Breast epithelium (tissue), 4 donors: ENCODE data around the gene CPD. TPM values are rescaled to one million over a fixed set of nuclear protein-coding genes. Genes with fewer than 3 reads are reported as not detected.
A peak's percentile ranks its signal among the peaks of the same experiment; 100 is the strongest.

Experiments
- DNase-seq, 2 donors: peaks; one replicate each; pipeline ENCODE4 v3.0.0-alpha.2; 2019; ENCODE audit warnings: low spot score in 2 of 2
- H3K27ac ChIP-seq, 2 donors: fragments of 200-600 bp; sonication (generic) in 1 of 2; one replicate each; pipeline ENCODE4 v1.5.1; 2016 to 2019; ENCODE audit warnings: mild to moderate bottlenecking in 1 of 2
- H3K27me3 ChIP-seq, 2 donors: fragments of 200-600 bp; sonication (generic) in 1 of 2; one replicate each; pipeline versions ENCODE4 v1.5.1 to v1.6.0; 2017 to 2019; ENCODE audit warnings: control low read depth in 1 of 2, mild to moderate bottlenecking in 1 of 2
- H3K36me3 ChIP-seq: fragments of 200-600 bp; one replicate; pipeline ENCODE4 v1.5.1; 2019
- H3K4me1 ChIP-seq, 2 donors: fragments of 200-600 bp; sonication (generic); one replicate each; pipeline ENCODE4 v1.5.1; 2016 to 2019; ENCODE audit warnings: control low read depth in 1 of 2
- H3K4me3 ChIP-seq, 3 donors: fragments of 200-600 bp; sonication (generic); 1 replicate in 2 of 3; 2 replicates in 1 of 3; pipeline ENCODE4 v1.5.1; 2016 to 2019; ENCODE audit warnings: mild to moderate bottlenecking in 3 of 3, moderate library complexity in 2 of 3
- H3K9me3 ChIP-seq, 2 donors: fragments of 200-600 bp; sonication (generic) in 1 of 2; one replicate each; pipeline ENCODE4 v1.5.1; 2016 to 2019; ENCODE audit warnings: control low read depth in 1 of 2
- POLR2A ChIP-seq: fragments of 450-650 bp; IDR thresholded peaks from one replicate; pipeline ENCODE4 v1.6.1; 2016; ENCODE audit warnings: antibody characterized with exemption, mild to moderate bottlenecking, moderate library complexity
- POLR2AphosphoS5 ChIP-seq, 3 donors: sonication (generic); formaldehyde crosslinking; IDR thresholded peaks; one replicate each; pipeline ENCODE4 v1.6.1; 2017; ENCODE audit warnings: antibody characterized with exemption in 3 of 3
- intact Hi-C: fragments of 100-400 bp; cut with DNase I; formaldehyde crosslinking; loops from one replicate; pipeline ENCODE4 v1.15.1; 2023; ENCODE audit warnings: low total_unique reads
- total RNA-seq, 3 donors: library from RNA; depleted of rRNA; stranded (reverse); fragments of >200 nt; gene quantifications; one replicate each; pipeline ENCODE4 v1.1.0, GENCODE V29; 2016
- TF ChIP-seq, protein P1 (sequence below), 3 donors: fragments of 450-650 bp; IDR thresholded peaks; one replicate each; pipeline ENCODE4 v1.5.1; 2016 to 2017; ENCODE audit warnings: antibody characterized with exemption in 3 of 3, mild to moderate bottlenecking in 3 of 3, moderate library complexity in 3 of 3

The CPD gene
- total RNA-seq, 3 donors from 2014 or later, result 74.1 to 110 (median 87.7) TPM

DNA sequence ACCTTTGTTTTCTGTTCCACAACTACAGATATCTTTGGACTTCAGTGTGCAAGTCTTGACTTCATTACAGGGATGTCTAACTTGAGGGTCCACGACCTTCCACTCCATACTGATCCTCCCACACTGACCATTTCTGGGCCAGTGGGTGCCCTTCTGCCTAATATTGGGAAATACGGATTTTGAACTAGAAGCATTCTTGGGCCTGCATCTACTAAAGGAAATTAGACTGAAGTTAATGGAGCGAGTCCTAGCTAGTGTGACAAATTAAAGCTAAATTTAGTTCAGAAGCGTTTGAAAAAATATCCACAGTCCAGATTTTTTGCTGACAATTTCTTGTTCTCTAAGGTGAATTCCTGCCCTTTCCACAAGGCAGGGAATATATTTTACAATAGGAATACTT lies 34.9 kb upstream of the CPD start:
- Histone ChIP-seq H3K27me3 (no peaks in the 10 kb centered on the region), H3K4me1 (peaks cover 0 to 7% of the 10 kb centered on the region in 2 donors), H3K9me3 (no peaks in the 10 kb centered on the region), H3K36me3 (no peaks in the 10 kb centered on the region), H3K4me3 (no peak overlapping the region), H3K27ac (peak overlapping the region; percentile 86 to 88)
- intact Hi-C loops, result no loop called here
- TF ChIP-seq, protein P1, sequence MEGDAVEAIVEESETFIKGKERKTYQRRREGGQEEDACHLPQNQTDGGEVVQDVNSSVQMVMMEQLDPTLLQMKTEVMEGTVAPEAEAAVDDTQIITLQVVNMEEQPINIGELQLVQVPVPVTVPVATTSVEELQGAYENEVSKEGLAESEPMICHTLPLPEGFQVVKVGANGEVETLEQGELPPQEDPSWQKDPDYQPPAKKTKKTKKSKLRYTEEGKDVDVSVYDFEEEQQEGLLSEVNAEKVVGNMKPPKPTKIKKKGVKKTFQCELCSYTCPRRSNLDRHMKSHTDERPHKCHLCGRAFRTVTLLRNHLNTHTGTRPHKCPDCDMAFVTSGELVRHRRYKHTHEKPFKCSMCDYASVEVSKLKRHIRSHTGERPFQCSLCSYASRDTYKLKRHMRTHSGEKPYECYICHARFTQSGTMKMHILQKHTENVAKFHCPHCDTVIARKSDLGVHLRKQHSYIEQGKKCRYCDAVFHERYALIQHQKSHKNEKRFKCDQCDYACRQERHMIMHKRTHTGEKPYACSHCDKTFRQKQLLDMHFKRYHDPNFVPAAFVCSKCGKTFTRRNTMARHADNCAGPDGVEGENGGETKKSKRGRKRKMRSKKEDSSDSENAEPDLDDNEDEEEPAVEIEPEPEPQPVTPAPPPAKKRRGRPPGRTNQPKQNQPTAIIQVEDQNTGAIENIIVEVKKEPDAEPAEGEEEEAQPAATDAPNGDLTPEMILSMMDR (IDR thresholded peaks at IDR 0.05), result no peak
- no peak for TF ChIP-seq POLR2AphosphoS5 (IDR thresholded peaks at IDR 0.05)
- TF ChIP-seq POLR2A, result no peak
- DNase-seq, result no peak

DNA sequence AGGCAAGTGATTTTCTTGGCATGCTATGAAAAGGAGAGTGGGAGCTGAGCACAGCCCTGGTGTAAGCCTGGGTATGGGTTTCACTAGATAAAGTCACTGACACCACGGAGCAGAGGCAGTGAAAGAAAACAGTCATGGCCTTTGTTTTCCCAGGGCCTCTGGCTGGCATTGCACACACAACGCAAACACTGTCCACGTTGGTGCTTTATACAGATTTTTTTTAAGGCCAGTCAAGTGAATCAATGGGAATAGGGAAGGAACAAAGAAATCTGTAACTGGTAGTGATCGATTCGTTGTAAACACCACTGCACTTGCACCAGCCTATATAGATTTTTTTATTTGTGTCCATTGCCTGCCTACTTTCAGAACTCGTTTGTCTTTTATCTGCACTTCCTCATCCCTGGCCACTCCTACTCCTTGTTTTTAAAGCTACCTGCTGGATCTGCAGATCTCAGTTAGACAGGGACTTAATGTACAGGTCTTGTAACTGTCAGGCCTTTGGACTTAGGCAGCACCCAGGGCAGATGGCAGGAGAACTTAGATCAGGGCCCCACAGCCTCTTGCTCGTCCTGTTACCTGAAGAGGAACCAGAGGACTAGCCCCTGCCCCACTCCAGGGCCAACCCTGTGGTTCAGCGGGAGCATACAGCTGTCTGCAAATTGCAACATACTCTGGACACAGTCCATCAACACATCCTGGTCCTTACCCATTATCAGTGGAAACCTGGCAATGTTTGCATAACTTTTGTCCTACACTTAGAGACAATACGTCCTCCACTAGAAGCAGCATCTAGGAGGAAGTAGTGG lies 34.2 kb upstream of the CPD start:
- peak overlapping the region; percentile 86 to 88 for H3K27ac ChIP-seq
- H3K27me3 ChIP-seq, result no peaks in the 10 kb centered on the region
- H3K4me3 ChIP-seq, result peak overlapping the region in 1 of 3 donors; percentile 16
- TF ChIP-seq, protein P1 (IDR thresholded peaks at IDR 0.05), result no peak
- peak in 1 of 3 donors; percentile 37 for TF ChIP-seq POLR2AphosphoS5 (IDR thresholded peaks at IDR 0.05)
- intact Hi-C loops, result no loop called here
- DNase-seq, result peak in 1 of 2 donors; percentile 48
- H3K4me1 ChIP-seq, result peaks cover 0 to 7% of the 10 kb centered on the region in 2 donors
- H3K9me3 ChIP-seq, result no peaks in the 10 kb centered on the region
- no peaks in the 10 kb centered on the region for H3K36me3 ChIP-seq

DNA sequence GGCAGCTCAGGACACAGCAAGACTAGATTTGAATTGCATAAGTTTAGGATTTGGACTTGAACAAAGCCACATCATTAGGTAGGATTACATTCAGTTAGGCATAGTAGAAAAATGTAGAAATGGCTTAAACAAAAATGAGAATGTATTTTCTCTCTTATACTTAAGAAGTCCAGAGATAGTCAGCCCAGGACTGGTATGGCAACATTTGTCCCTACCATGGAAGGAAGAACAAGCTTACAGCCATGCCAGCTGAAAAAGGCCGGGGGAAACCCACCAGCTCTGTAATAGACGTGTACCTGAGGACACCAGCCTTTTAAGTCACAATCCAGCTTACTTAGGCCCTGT lies 33.7 kb upstream of the CPD start:
- TF ChIP-seq, protein P1 (IDR thresholded peaks at IDR 0.05), result no peak
- TF ChIP-seq POLR2A (no peak), POLR2AphosphoS5 (IDR thresholded peaks at IDR 0.05) (no peak)
- intact Hi-C loops, result no loop called here
- Histone ChIP-seq H3K4me1 (peaks cover 0 to 7% of the 10 kb centered on the region in 2 donors), H3K36me3 (no peaks in the 10 kb centered on the region), H3K27me3 (no peaks in the 10 kb centered on the region), H3K27ac (peak overlapping the region; percentile 86 to 88), H3K9me3 (no peaks in the 10 kb centered on the region), H3K4me3 (no peak overlapping the region)
- DNase-seq, result no peak

DNA sequence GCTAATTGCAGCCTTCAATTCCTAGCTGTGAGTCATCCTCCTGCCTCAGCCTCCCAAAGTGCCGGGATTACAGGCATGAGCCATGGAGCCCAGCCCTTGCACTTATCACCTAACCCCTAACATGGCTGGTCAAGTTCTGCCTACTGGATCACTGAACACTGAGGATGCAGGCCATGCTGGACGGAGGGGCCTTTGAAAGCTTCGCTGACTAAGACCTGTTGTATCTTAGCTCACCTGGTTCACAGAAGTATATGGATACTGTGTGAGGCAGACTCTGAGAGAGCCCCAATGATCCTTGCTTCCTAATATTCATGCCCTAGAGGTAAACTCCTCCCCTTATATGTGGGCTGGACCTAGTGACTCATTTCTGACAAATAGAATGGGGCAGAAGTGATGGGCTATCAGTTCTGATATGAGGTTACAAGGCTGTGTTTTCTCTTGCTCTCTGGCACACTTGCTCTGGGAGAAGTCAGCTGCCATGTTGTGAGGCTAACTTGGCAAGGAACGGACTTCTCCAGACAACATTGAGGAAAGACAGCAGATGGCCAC lies 33.1 kb upstream of the CPD start:
- H3K4me3 ChIP-seq, result no peak overlapping the region
- H3K27ac ChIP-seq, result peak overlapping the region; percentile 86 to 88
- peaks cover 0 to 7% of the 10 kb centered on the region in 2 donors for H3K4me1 ChIP-seq
- H3K9me3 ChIP-seq, result no peaks in the 10 kb centered on the region
- DNase-seq, result no peak
- intact Hi-C loops, result no loop called here
- H3K27me3 ChIP-seq, result no peaks in the 10 kb centered on the region
- TF ChIP-seq, protein P1 (IDR thresholded peaks at IDR 0.05), result no peak
- TF ChIP-seq POLR2A (no peak), POLR2AphosphoS5 (IDR thresholded peaks at IDR 0.05) (no peak)
- H3K36me3 ChIP-seq, result no peaks in the 10 kb centered on the region

DNA sequence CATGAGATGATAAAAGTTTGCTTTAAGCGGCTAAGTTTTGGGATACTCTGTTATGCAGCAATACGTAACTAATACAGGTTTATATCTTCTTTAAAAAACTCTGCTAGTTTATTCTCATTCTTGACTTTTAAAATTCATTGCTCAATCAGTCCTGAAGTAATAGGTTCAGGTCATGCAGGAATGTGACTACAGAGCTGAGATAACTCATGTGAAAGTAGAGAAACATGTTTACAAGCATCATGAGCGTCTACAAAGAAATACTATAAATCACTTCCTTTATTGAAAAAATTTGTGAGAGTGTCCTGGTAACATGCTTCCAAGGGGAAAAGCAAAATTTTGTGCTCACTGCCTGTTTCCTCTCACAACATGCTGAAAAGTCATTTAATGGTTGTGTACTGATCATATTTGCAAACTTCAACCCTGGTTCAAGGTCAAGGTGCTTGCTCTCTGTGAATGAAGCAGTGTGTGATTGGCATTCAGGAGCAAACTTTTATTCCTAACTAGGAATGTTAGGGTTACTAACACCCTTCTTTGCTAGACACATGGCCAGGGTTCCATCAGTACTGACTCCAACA lies 32.4 kb upstream of the CPD start:
- no peak for TF ChIP-seq POLR2AphosphoS5 (IDR thresholded peaks at IDR 0.05)
- no peak for TF ChIP-seq POLR2A
- TF ChIP-seq, protein P1 (IDR thresholded peaks at IDR 0.05), result no peak
- H3K36me3 ChIP-seq, result no peaks in the 10 kb centered on the region
- no peaks in the 10 kb centered on the region for H3K9me3 ChIP-seq
- no peaks in the 10 kb centered on the region for H3K27me3 ChIP-seq
- no peak for DNase-seq
- H3K27ac ChIP-seq, result peak overlapping the region; percentile 86 to 88
- intact Hi-C loops, result no loop called here
- peaks cover 0 to 7% of the 10 kb centered on the region in 2 donors for H3K4me1 ChIP-seq
- H3K4me3 ChIP-seq, result no peak overlapping the region
